GM18499 (cell line): Measurements from ENCODE around the gene PDE6G.

Experiments
- ATAC-seq: cut with Tn5 transposase; IDR thresholded peaks from one replicate; pipeline ENCODE4 v1.9.1; 2021; ENCODE audit warnings: moderate number of reproducible peaks; ENCODE audit not compliant: insufficient read depth, unreplicated experiment

The PDE6G gene

DNA sequence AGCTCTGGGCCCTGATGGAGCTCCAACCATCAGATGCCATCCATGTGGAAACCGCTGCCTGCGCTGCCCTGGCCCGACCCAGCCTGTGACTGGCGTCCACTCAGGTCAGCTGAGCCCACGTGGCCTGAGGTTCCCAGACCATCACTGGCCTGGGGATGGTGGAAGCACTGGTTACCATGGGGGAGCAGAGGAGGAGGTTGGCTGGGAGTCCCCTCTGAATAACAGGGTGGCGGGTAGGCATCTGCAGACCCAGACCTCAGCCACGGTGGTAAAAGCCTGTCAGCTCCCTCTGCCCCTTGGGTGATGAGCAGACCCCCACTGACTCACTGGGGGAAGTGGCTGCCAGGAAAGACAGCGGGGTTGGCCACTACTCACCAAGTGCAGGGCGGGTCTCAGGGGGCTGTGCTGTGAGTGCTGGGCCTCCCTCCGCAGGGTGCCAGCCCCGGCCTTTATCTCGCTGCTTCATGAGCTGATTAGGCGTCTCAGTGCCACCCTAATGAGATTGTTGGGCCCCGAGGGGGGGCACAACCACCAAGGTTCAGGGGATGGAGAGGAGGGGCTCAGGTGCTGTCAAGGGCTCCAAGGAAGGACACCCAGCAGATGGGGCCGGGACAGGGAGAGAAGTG lies at the start of gene PDE6G:
TSS of gene PDE6G (minus strand) at position 425 of the 626 bp plus-strand sequence. CDS start 3,237 bp downstream, outside the sequence.
- no peak for ATAC-seq

DNA sequence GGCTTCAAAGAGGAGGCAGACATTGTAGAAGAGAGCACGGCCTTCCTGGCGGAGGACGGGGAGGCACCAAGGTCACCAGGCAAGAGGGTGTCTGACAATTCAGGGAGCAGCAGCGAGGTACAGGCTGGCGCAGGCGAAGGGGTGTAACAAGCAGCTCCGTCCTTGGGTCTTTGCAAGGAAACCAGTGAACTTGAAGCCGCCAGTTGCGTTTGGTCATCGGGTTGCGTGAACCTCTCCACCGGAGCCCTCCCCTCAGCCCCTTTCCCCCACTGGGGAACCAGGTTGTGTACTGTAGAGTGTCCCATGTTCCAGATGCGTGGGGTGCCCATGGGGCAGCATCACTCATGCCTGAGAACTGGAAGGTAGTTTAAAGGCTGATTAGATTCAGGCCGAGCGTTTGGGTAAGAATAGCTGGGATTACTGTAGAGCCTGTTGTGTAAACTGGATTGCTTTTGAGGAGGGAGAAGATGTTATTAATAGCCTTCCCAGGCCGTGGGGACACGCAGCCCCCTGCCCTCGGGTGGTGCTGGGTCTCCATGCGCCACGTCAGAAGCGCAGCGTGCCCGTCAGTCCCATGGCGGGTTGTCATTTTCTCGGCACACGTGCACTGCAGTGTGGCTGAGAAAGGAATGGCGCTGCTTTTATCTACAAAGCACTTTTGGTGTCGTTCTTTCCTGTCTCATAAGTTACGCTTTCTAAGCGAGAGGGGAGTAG lies 49.3 kb upstream of the PDE6G start:
- no peak for ATAC-seq

DNA sequence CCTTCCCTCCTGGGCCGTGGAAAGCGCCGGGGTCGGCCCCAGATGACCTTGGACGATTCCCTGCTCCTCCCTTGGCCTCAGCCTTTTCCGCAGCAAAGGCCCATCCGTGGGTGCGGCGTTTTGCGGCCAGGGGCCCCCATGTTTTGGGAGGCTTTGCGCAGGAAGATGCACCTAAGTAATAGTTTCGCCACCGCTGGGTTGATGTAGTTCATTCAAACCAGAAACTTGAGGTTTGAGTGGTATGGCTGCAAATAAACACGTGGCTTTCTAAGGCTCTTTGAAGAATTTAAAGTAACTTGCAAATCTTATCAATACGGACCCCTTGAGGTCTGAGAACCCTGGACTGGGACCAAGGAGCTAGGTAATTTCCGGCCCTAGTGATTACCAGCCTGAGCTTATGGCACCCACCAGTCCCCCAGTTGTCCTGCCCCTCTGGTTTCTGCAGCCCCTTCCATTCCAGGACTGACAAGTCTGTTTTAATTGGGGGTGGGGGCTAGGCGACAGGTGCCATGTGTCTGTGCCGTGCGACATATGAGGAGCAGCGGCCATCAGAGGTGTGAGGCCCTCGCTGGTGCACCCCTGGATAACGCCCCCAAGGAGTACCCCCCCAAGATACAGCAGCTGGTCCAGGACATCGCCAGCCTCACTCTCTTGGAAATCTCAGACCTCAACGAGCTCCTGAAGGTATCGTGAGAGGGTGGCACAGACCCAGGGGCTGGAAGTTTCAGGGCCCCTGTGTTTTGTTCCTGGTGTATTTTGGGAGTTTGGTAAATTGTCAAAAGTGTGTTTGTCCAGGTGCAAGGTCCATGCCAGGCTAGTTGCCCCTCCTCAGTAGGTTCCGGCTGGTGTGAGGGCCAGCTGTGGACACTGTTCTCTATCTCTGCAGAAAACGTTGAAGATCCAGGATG lies 47.7 kb upstream of the PDE6G start:
- ATAC-seq: peak; percentile 5

DNA sequence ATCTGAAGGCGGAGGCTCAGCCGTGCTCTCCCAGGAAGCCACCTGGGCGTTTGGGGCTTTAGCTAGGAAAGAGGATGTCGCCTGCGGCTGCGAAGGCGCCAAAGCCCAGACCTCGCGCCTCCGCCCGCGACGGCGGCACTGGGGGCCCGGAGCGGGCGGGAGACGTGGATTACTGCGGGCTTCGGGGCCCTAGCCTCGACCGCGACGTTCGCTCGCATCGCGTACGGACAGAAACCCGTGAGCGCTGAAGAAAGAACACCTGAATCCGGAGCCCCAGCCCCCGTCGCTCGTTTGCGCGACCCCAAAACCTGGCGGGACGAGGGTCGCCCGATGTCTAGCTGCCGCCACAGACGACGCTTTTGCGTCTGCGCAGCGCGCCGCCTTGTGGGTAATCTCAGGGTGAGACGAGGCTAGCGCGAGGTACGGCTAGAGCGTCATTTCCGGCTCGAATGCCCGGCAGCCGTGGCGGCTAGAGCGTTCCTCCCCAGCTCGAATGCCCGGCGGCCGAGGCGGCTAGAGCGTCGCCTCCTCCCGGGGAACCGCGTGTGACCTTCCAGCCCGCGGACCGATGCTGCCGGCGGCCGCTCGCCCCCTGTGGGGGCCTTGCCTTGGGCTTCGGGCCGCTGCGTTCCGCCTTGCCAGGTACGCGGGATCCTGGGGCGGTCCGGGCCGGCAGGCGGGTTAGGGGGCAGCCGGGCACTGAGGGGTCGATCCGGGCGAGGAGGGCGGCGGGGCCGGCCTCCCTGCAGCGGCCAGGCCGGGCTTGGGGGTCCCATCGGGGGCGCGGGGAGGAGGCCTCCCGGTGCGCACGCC lies 46.8 kb upstream of the PDE6G start, which contains the start of gene MRPL12:
TSS of gene MRPL12 (plus strand) at position 434 of the 813 bp plus-strand sequence. CDS start at position 569, 135 bp downstream.
- peak; percentile 44 for ATAC-seq

DNA sequence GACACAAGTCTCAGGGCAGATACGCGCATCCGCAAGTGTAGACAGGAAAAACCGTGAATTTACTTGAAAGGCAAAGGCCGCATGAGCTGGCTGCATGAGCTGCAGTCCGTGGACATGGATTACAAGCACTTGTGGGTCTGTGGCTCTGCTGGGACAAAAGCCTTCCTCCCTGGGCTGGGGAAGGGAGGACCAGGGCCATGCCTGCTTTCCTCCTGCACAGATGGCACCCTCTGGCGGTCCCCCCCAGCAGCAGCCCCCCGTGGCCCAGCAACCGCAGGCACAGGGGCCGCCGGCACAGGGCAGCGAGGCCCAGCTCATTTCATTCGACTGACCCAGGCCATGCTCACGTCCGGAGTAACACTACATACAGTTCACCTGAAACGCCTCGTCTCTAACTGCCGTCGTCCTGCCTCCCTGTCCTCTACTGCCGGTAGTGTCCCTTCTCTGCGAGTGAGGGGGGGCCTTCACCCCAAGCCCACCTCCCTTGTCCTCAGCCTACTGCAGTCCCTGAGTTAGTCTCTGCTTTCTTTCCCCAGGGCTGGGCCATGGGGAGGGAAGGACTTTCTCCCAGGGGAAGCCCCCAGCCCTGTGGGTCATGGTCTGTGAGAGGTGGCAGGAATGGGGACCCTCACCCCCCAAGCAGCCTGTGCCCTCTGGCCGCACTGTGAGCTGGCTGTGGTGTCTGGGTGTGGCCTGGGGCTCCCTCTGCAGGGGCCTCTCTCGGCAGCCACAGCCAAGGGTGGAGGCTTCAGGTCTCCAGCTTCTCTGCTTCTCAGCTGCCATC lies 45.1 kb upstream of the PDE6G start:
- ATAC-seq: no peak

DNA sequence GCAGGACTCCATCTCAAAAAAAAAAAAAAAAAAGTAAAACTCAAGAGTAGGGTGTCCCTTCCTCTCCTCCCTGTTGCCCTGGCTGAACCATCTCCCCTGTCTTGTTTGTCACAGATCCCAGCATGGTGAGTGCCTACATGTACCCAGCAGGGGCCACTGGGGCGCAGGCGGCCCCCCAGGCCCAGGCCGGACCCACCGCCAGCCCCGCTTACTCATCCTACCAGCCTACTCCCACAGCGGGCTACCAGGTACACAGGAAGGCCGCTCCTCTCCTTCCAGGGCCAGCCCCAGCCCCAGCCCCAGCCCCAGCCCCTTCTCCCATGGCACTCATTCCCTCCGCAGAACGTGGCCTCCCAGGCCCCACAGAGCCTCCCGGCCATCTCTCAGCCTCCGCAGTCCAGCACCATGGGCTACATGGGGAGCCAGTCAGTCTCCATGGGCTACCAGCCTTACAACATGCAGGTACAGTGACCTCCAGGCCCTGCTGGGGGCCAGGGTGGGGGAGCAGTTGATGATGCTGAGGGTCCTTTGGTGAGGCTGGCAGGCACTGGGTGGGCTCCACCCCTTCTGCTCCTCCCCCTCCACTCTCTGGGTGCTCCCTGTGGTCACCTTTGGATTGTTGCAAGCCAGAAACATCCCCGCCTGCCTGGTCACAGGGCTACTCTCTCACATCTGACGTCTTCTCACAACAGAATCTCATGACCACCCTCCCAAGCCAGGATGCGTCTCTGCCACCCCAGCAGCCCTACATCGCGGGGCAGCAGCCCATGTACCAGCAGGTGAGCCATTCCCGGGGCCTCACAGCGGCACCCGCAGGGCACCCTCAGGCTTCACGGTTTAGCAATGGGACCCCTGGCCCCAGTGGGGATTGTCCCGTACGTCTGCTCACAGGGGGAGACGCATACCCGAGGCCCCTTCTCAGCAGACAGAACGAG lies 44.3 kb upstream of the PDE6G start:
- ATAC-seq: no peak

DNA sequence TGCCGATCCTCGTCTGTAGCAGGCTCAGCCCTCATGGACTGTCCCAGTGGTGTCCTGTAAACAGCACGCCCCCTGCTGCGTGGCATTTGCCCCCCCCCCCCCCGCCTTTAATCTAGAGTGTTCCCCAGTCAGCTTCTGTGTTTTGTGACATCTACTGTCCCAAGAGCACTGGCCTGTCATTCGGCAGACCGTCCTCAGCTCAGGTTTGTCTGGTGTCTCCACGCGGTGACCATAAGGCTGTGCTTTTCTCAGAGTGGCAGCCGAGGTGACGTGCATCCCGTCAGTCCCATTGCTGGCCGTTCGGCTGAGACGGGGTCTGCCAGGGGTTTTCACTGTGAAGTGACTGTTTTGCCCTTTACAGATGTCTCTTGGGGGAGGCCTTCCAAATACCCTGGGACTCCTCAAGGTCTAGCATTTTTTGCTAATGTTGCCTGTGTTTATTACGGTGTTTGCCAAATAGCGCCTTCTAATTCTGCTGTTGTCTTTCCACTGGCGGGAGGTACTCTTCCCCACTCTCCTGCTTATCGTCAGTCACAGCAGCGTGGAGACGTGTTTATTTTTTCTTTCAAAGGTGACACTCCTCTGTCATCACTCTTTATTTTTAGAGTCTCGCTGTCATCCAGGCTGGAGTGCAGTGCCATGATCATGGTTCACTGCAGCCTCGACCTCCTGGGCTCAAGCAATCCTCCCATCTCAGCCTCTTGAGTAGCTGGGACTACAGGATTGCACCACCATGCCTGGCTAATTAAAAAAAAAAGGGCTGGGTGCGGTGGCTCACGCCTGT lies 41.1 kb upstream of the PDE6G start:
- ATAC-seq: no peak

DNA sequence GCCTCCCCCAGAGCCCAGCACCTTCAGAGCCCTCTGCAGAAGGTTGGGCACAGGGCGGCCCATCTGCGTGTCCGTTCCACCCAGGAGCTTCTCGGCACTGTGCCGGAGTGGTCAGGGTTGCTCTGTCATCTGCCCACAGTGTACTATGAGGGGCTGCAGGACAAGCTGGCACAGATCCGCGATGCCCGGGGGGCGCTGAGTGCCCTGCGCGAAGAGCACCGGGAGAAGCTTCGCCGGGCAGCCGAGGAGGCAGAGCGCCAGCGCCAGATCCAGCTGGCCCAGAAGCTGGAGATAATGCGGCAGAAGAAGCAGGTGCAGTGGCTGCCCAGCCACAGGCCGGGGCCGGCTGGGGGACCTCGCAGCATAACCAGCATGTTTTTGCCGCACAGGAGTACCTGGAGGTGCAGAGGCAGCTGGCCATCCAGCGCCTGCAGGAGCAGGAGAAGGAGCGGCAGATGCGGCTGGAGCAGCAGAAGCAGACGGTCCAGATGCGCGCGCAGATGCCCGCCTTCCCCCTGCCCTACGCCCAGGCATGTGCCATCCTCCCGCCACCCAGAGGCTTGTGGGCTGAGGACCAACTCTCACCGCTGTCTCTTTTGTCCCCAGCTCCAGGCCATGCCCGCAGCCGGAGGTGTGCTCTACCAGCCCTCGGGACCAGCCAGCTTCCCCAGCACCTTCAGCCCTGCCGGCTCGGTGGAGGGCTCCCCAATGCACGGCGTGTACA lies 40.0 kb upstream of the PDE6G start:
- ATAC-seq: no peak

DNA sequence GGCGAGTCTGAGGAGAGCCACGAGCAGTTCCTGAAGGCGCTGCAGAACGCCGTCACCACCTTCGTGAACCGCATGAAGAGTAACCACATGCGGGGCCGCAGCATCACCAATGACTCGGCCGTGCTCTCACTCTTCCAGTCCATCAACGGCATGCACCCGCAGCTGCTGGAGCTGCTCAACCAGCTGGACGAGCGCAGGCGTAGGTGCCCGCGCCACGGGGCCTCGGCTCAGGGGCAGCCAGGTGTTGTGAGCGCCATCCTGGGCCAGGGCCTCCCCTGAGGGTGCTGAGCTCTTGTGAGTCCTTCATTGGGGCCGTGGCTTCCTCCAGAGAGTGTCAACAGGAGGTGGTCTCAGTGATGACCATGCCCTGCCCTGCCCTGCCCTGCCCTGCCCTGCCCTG lies 39.5 kb upstream of the PDE6G start:
- ATAC-seq: no peak

DNA sequence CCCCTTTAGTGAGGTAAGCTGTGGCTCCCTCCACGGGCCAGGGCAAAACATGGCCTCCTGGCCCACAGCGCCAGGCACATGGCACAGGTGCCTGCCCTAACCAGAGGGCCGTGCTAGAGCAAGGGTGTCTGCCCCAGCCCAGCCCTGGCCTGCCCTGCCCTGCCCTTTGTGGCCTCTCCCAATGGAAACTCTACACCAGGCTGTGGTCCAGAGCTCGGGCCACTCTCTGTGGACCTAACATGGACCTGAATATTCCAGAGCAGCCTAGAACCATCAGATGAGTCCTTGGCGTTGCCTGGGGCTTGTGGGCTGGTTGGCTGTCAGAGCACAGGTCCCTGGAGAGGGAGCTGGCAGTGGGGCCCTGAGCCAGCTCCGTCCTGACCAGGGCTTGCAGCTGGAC lies 38.9 kb upstream of the PDE6G start:
- no peak for ATAC-seq

DNA sequence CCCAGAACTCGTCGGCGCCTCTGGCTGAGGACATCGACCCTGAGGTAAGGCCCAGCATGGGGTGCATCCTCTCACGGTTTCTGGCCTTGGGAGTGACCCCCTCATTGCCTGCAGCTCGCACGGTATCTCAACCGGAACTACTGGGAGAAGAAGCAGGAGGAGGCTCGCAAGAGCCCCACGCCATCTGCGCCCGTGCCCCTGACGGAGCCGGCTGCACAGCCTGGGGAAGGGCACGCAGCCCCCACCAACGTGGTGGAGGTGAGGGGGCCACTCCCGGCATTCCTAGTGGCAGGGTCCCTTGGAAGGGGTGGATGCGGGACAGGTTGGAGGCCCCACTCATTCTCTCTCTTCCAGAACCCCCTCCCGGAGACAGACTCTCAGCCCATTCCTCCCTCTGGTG lies 38.5 kb upstream of the PDE6G start:
- no peak for ATAC-seq

DNA sequence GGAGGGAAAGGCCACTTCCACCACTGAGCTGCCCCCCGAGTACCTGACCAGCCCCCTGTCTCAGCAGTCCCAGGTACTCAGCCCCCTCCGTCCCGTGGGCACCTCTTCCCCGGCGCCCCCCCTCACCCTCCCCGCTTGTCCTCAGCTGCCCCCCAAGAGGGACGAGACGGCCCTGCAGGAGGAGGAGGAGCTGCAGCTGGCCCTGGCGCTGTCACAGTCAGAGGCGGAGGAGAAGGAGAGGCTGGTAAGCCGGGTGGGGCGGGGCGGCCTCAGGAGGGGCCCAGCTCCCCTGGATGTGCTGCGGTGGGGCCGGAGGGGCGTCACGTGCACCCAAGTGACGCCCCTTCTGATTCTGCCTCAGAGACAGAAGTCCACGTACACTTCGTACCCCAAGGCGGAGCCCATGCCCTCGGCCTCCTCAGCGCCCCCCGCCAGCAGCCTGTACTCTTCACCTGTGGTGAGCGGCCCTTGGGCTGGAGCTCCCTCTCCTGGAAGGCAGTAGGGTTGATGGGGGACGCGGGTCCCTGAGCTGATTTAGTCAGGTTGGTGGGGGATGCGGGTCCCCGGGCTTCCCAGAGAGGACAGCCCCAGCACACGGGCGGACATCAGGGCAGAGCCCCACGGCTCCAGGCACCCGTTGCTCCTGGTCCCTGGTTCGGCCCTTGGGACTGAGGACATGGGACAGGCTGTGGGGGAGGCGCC lies 37.3 kb upstream of the PDE6G start:
- no peak for ATAC-seq

DNA sequence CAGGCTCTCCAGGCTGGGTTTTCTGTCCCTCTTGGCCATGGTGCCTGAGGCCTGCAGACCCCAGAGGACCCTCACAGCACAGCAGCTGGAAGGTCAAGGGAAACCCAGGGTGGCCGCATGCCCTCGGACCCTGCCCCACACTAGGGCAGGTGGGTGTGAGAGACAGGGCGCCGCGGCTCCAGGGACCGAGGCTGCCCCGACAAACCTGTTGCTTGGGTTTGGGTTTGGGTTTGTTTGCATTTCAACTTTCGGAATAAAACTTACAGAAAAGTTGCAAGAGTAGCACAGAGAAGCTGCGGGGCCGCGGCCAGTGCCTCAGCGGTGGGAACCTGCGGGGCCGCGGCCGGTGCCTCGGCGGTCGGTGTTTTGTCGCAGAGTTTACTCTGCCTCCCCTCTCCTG lies 35.3 kb upstream of the PDE6G start:
- no peak for ATAC-seq

DNA sequence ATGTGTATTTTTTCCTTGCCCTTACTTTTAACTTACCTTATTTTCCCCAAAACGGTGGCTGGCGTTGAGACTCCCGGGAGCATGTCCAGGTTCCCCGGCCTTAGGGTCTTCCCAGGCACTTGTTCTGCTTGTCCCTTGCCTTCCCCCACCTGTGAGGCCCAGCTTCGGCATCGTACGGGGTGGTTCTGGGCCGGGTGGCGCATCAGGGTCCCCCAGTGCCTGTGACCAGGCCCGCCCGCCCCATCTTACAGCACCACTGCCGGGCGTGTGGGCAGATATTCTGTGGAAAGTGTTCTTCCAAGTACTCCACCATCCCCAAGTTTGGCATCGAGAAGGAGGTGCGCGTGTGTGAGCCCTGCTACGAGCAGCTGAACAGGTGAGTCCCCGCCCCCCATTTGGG lies 34.9 kb upstream of the PDE6G start:
- no peak for ATAC-seq

DNA sequence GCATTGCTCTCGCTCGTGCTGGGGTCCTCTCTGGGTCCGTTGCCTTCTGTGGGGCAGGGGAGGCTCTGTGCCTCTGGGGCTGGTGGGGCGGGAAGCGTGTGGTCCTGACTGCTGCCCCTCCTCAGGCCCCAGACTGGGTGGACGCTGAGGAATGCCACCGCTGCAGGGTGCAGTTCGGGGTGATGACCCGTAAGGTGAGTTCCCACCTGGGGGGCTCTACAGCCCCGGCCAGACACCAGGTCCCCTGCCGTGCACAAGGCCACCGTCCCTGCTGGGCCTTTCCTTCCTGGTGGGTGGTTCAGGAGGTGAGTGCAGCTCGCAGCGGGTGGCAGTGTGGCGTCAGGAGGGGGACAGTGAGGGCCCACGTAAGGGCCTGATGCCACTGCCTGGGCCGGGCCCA lies 34.2 kb upstream of the PDE6G start:
- ATAC-seq: no peak

DNA sequence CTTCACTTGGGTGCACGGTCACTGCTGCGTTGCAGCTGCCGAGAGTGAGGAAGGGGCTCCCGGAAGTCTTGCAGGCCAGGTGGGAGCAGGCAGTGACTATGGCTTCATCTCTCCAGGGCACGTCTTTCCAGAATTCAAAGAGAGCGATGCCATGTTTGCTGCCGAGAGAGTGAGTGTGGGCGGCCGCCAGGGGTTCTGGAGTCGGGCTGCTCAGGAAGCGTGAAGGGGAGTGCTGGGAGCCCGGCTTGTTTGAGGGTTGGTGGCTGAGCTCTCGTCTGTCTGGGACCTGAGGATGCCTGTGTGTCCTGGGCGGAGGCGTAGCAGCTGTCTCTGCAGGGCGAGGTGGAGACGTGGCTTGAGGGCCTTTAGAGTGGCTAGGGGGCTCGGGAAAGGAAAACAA lies 33.7 kb upstream of the PDE6G start:
- no peak for ATAC-seq
